SK-N-MC (cell line): Measurements from ENCODE around the gene NUB1.

ENCODE experiments used
- EZH2 ChIP-seq: fragments of 200-600 bp; sonication (generic); IDR thresholded peaks from one replicate; pipeline ENCODE4 v1.6.1; 2017; ENCODE audit warnings: antibody characterized with exemption
- FOXP2 ChIP-seq: optimal IDR thresholded peaks from 2 replicates; pipeline ENCODE3; 2011; ENCODE audit warnings: mild to moderate bottlenecking, moderate library complexity; ENCODE audit not compliant: insufficient read depth; ENCODE audit errors: extremely low read length, control extremely low read depth
- POLR2AphosphoS5 ChIP-seq: IDR thresholded peaks from 2 replicates; pipeline ENCODE4 v1.6.1; 2012; ENCODE audit warnings: mild to moderate bottlenecking, low read depth, low read length, borderline replicate concordance

GRCh38 chr7:151400626-151401315, 59.2 kb downstream of the NUB1 start:
- no peak for TF ChIP-seq POLR2AphosphoS5
- TF ChIP-seq FOXP2, result no peak
- TF ChIP-seq EZH2, result no peak
